T-helper 1 cell treated with Interleukin-12 subunit alpha and Interleukin-12 subunit beta and Interleukin-4 antibody, amounts not matched to agents 30 ng/mL and 1 ng/mL, for 36 hours (primary cell): ENCODE data around the gene CMTM2. TPM values are rescaled to one million over a fixed set of nuclear protein-coding genes. Genes with fewer than 3 reads are reported as not detected.
"Not testable (repeated sequence)": the region's sequence is repeated elsewhere in the genome, so short reads cannot be mapped to it uniquely, and the experiment has no call there.

ENCODE experiments used
- intact Hi-C: fragments of 100-400 bp; cut with micrococcal nuclease; formaldehyde crosslinking; loops from one replicate; pipeline ENCODE4 v1.15.1; 2024
- total RNA-seq: library from RNA; stranded (reverse); gene quantifications from 2 replicates; pipeline ENCODE4 v1.2.3, GENCODE V29; 2022

The CMTM2 gene
- total RNA-seq, 1 donor from 2014 or later = 3.4 TPM

DNA sequence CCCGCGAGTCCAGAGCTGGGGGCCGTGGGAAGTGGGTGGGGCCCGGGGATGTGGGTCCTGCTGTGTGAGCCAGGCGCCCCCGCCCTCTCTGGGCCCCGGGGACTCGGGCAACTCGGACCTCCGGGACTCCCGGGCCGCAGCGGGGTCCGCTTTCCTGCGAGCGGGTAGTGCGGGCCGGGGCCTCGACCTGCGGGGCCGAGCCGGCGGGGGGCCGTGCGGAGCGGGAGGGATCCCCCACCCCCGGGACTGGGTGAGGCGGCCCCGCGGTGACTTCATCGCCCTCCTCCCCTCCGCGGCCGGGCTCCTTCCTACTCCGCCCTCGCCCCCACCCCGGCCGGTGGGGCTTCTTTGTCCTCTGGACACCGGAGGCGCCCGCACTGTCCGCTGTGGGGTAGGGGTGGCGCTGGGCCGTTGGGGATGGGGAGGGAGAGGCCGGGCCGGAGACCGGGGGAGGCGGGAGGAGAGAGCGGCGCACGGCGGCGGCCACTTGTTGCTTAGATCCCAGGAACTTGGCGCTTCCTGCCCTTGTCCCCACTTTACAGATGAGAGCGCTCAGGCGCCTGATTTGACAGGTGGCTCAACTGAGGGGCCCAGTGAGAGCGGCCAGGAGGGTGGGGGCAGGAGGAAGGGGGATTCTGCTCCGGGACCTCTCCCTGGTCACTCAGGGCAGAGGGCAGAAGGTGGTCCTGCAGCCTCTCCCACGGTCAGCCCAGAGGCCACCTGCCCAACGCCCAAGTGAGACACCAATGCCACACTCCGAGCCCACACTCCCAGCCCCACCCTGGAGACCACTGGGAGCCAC, 26.1 kb downstream of the CMTM2 start:
- intact Hi-C loops = loop anchor here (2.0 to 5.0 kb wide), 5 partner anchors 43 to 267 kb away; partner anchors contain the start of genes CMTM4, DYNC1LI2 and NAE1

DNA sequence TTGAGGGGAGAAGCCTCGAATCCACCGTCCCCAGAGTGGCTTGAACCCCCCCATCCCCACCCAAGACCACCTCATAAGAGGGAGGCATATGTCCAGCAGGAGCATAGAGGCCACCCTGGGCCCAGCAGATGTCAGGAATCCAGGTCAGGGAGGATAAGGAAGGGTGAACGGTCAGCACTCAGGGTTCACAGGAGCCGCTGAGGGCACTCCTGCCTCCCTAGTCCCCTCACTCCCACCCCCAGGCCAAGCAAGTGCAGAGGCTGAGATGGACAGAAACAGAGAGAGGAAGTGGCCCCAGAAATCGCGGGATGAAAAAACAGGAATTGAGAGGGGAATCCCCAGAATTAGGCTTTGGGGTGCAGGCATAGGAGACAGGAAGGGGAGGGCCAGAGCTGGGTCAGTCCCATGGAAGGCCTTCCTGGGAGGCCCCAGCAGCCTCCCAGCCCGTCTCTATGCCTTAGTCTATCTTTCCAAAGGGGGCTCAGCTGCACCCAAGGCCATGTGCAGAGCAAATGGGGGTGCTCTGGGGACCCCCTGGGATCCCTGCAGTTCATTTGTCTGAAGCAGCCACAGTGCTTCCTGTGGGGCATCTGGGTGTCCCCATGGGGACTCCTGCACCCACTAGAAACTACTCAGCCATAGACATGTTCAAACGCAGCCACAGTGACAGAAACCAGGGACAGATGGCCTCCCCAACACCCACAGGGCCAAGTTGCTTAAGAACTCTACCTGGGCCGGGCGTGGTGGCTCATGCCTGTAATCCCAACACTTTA, 26.9 kb downstream of the CMTM2 start:
- intact Hi-C loops = loop anchor here (2.0 to 5.0 kb wide), 5 partner anchors 43 to 267 kb away; partner anchors contain the start of genes CMTM4, DYNC1LI2 and NAE1

DNA sequence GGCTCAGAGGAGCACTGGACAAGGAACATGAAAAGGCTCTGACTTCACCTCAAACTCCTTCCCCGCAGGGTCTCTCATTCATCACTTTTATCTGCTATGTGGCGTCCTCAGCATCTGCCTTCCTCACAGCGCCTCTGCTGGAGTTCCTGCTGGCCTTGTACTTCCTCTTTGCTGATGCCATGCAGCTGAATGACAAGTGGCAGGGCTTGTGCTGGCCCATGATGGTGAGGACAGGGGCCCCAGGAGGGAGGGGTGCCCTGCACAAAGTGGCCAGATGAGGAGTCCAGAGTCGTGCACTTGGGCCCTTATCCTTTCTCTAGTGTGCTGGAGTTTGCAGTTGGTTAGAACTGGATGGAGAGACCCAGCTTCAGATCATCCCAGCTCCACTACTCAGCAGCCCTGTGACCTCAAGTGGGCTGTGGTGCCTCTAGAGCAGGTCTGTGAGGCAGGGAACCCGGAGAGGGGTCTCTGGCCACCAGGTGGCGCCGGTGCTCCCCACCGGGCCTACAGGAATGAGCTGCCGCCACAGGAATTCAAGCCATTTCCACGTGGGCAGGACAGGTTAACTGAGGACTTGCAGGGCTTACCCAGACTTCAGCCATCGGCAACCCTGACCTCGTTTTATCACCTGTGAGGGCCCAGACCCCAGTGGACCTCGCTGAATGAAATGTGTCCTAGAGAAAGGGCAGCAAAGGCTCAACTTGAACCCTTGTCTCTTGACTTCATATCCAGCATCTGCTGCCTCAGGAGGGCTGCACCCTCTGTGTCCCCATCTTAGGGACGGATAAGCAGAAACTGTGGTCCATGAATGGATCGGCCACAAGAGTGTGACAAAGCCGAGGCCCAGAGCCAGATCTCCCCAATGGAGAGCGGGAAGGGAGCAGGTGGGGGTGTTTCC, 29.2 kb downstream of the CMTM2 start:
- intact Hi-C loops = loop anchor here (1.0 to 5.0 kb wide), 6 partner anchors 43 to 259 kb away; partner anchors contain the start of genes CKLF and DYNC1LI2

DNA sequence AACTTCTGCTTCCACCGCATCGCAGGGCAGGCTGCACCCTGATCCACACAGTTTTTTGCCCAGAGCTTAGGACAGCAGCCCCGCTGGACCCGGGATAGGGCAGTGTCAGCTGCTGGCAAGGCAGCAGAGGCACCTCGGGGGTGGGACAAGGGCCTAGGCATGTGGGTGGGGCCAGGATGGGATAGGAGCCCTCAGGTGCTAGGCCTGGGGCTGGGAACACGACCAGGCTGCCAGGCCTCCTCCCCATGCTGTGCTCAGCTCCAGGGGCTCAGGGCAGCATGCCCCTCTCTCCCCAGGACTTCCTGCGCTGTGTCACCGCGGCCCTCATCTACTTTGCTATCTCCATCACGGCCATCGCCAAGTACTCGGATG, 29.9 kb downstream of the CMTM2 start:
- intact Hi-C loops = loop anchor here (5.0 kb wide), 1 partner anchor 143 kb away; the partner anchor contains the start of gene DYNC1LI2

DNA sequence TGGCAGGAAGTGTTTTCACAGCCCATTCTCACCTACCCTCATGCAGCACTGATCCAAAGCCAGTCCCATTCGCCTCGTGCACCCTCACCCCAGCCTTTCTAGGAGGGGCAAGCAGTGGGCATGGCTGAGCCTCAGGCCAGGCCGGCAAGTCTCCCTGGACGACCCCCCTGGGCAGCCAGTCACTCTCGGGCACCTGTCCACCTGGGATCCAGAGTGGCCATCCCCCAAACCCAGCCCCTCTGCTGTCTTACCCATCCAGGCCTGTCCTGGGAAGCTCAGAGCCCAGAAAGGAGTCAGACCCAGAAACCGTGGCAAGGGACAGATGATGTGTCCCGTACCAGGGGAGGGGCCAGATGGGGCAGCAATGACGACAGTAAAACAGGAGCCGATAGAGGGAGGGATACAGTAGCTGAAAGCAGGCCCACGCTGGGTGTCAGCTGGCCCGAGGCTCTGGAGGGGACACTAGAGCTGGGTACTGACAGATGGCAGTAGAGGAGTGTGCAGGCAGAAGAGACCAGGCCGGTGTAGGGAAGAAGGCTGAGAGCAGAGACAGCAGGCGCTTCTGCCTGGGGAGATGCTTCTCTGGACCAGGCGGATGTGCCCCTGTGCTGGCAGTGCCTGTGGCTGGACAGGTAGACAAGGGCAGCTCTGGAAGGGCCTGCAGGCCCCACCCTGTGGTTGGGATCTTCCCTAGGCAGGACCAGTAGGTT, 31.0 kb downstream of the CMTM2 start:
- intact Hi-C loops = no loop called here

GRCh38 chr16:66611911-66612310, 32.6 kb downstream of the CMTM2 start:
- intact Hi-C loops = not testable (repeated sequence)

DNA sequence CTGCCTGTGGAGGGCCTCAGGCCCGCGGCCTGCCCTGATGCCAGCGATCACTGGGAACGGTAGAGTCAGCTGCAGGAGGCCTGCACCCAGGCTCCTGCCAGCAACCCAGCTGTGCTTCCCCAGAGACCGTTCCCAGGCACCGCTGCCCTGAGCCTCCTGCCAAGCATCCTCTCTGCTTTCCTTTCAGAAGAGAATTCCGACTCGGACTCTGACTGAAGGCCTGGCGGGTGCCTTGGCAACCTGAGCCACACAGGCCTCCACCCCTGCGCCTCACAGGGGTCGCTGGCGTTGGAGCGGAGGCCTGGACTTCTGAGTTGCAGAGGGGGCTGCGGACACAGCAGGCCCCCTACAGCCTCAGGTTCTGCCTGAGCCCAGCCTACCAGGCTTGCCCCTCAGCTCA, 33.2 kb downstream of the CMTM2 start:
- intact Hi-C loops = no loop called here

DNA sequence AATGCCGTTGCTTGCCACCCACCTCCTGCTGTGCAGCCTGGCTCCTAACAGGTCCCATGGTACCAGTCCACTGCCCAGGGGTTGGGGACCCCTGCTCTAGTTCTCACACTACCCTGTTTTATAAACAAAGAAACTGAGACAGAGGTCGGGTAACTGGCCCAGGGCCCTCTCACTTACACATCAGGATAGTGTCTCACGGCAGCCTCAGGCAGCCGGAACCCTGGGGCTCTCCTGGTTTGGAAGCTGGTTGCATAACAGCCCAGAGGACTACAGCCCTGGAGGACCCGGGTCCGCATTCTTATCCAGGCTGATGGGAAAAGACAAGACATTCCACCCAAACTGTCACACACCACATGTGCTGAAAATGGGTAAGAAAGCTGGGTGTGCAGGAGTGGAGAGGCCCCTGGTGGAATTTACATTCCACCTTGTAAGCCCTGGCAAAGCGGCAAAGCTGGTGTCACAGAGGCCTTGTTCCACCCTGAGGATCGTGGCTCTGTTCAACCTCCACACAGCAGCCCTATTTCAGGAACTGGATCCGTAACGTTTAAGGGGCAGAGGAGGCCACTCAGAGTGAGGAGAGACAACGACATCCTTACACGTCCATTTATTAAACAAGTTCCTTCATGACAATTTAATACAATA, 35.0 kb downstream of the CMTM2 start:
- intact Hi-C loops = no loop called here

DNA sequence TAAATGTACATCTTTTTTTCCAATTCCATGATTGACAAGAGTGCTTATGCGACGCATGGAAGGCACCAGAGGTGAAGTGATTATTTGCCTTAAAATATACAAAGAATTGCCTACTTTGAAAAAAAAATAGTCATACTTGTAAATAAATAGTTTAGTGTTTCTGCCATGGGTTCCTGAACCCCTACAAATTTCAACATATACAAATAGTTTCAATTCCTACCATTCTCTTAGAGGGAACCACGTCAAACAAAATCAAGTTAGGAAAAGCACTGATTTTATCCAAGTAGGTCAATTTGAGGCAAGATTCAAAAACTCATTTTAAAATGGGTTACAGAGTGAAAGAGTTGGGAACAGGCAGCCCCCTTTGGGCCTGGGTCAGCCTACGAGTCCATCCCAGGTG, 36.9 kb downstream of the CMTM2 start:
- intact Hi-C loops = no loop called here

DNA sequence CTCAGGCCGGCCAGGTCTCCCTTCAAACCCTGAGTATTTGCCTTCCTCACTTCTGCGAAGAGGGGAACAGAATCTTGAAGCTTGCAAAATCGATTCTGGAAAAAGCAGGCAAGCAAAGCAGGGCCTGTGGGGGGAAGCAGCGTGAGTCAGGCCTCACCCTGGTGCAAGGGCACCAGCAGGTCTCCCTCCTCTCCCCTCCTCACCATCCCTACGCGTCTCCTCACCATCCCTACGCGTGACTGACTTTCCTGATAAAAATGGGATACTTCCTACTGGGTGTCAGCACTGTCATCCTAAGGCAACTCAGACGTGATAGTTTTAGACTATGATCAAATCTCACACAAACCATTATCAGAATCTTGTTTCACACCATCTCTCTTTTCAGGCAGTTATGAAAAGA, 37.3 kb downstream of the CMTM2 start:
- intact Hi-C loops = no loop called here

GRCh38 chr16:66617010-66617434, 37.8 kb downstream of the CMTM2 start:
- intact Hi-C loops = no loop called here

GRCh38 chr16:66617728-66618127, 38.5 kb downstream of the CMTM2 start:
- intact Hi-C loops = no loop called here

DNA sequence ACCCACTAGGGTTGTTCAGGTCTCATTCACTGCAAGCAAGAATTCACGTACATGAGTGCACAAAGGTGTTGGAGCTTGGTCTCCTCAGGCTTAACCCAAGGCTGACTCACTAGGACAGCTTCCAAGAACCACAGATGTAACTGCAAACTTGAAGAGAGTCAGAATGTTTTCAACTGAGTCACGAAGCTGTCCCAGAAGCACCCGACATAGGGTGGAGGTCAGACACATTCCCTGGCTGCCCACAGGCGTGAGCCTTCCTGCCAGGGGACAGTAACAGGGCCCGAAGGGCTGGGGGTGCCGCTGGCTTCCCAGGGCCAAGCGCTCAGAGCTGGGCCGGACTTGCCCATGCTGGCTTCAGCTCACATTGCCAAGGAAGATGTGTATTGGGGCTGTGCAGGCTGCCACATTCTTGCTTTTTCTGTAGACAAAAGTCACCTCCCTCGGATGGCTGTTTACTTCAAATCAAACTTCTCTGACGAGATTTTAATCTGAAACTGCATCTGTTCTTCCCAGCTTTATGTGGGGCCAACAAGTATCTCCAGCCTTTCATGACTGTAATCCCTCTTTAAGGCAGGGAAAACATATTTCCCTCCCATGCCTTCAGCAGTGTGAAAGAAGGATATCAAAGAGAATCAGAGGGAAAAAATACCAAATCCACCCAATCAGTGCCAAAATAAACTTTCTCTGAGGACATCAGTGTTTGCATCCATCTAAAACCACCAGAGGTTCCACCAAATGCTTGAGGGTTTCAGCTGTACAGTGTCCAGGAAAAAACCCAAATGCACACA, 39.5 kb downstream of the CMTM2 start:
- intact Hi-C loops = no loop called here

DNA sequence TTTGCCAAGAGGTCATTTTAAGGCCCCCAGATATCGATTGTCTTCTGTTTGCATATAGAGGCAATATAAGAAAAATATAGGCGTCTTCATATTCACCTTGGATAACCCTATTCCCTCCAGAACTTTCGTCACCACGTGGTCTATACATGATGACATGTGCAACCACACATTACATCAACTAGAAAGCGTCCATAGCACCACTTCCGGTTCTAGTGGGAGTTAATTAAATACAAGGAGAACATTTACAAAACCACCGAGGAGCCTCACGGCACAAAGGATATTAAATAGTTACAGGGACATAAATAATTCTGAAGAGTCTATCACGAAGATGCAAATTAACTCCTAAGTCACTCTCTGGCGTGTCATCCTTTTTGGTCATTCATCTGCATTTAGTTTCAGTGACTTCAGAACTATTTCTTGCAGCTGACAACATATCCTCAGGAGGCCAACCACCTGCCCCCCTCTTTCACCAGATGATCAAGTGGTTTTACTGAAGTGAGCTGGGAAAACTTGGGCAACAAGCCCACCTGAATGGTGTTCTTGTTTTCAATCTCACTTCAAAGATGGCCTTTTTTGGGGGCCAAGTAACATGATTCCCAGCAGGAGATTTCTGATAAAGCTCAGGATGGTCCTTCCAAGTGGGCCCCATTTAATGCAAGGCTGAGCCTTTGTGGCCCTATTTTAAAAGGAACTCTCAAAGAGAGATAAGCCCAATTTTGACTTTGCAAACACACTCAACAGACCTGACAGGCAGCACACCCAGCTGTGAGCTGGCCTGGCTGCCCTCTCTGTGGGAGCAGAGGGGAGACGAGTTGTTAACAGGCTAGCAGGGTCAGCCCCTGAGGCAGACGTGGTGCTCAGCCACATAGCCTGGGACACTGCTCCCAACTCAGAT, 40.5 kb downstream of the CMTM2 start:
- intact Hi-C loops = no loop called here

GRCh38 chr16:66620429-66620795, 41.1 kb downstream of the CMTM2 start:
- intact Hi-C loops = no loop called here

DNA sequence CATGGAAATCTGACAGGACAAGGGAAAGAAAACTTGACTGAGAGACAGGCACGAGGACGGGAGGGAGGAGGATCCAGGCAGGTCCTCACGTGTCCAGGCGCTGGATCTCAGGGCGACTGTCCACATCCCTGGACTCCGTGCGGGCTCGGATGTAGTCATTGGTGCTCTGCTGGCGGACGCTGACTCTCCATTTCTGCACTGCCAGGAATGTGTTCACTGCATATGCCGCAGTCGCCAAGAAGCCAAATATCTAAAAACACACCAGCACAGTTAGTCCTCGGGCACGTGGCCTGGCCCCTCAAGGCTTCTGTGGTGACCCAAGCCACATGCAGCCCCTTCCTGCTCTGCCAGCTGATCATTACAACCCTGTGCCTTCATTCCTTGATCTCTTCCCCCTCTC, 42.7 kb downstream of the CMTM2 start:
- intact Hi-C loops = no loop called here

- intact Hi-C loops = no loop called here
Measured at GRCh38 chr16:66622863-66623262, 43.6 kb downstream of the CMTM2 start.

- intact Hi-C loops = no loop called here
Measured at GRCh38 chr16:66623755-66624154, 44.5 kb downstream of the CMTM2 start.
